ENCODE results near the gene TSC1.

Gene TSC1

DNA sequence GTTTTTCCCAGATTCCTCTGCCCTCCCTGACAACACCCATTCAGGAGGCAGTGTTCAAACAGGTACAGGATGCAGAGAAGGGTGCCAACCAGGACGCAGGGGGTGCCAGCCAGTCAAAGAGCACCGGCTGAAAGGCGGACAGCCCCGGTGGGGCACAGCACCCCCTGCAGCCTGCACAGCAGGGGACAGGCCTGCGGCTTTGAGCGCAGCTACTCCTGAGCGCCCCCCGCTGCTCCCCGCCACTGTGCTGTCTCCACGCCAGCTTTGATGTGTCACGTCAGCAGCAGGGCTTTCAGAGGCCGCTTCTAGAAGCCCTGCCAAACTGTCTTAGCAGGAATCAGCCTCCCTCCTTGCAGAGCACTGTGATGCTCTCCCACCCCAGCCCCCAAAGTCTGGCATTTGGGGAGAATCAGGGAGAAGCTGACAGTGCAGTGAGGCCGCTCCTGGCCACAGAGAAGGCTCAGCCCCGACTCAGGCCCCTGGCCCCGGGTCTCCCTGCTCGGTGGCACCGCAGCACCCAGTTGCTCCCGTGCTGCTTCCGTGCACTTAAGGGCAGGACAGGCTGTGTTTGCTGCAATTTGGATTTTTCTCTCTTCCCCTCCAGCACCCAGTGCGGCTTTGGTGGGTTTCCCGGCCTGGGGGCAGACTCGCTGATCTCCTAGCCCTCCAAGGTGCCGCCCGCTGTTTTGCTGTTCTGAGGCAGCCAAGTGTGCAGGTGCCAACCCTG is 86.6 kb downstream of the TSC1 start:
- DNase-seq = no peak

DNA sequence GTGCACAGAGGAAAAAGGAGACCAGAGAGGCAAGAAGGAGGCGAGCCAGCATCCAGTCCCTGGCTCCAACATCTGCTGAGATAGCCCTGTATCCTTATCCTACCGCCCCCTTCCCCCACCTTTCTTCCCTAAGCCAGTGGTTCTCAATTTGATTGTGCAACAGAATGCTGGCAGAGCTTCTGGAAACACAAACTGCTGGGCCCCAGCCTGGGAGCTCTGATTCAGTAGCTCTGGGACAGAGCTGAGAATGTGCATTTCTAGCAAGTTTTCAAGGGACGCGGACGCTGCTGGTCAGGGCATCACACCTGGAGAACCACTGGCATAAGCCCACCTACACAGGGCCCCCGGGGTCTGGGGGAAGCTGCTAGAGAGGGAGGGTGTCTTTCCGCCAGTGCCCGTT is 87.4 kb downstream of the TSC1 start:
- DNase-seq = no peak

DNA sequence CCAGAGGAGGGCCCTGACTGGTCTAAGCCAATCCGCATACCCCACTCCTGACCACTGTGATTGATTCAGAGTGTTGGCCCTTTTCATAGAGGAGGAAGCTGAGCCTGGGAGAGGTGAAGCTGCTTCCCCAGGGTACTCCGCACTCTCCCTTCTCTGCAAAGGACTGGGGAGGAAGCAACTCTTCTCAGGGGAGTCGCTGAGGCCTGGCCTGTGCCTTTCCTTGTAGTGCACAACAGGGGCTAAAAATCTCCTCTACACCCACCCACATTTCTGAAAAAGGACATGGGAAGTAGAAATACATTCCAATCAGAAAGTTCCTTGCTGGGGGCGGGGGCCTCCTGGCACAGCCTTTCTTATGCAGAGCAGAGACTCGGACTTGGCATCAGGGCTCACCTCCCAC is 88.5 kb downstream of the TSC1 start:
- no peak for DNase-seq

DNA sequence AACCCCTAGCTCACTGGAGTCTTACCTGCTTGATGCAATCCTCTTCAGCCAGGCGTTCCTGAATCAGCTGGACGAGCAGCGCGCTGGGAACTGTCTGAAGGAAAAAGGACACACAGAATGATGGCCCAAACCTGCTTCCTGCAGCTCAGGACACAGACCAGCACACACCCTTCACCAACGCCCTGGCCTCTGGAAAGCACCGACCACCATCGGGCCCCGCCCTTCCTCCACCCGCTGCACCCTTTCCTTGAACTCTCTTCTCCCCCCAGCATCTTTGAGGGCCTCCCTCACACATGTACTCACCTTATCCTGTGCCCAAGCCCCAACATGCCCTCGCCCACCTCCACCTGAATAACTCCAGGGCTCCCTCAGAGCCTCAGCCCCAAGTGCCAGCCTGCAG is 89.6 kb downstream of the TSC1 start:
- no peak for DNase-seq

DNA sequence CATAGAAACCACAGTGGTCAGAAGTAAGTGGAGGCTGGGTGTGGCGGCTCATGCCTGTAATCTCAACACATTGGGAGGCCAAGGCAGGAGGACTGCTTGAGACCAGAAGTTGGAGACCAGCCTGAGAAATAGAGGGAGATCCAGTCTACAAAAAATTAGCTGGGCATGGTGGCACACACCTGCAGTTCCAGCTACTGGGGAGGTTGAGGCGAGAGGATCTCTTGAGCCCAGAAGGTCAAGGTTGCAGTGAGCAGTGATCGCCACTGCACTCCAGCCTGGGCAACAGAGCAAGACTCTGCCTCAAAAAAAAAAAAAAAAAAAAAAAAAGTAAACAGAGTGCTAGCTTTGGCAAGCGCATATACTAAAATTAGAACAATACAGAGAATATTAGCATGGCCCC is 90.9 kb downstream of the TSC1 start:
- DNase-seq = no peak

DNA sequence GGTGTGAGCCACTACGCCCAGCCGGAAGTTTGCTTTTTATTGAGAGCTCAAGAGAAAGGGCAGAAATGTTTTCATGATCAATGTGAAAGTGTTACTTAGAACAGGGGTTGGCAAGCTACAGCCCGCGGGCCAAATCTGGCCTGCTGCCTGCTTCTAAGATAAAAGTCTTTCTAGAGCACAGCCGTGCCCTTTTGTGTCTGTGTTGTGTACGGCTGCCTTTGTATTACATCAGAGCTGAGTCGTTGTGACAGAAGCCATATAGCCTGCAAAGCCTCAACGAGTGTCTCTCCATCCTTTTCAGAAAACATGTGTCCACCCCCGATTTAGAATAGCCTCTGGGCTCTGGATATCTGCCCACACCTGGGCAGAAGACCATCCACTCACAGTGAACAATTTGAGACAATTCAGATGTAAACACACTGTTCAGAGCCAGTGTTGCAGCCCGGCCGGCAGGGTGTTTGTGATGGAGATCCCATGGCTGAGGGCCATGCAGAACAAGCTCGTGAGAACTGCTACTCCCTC is 95.2 kb downstream of the TSC1 start:
- no peak for DNase-seq

DNA sequence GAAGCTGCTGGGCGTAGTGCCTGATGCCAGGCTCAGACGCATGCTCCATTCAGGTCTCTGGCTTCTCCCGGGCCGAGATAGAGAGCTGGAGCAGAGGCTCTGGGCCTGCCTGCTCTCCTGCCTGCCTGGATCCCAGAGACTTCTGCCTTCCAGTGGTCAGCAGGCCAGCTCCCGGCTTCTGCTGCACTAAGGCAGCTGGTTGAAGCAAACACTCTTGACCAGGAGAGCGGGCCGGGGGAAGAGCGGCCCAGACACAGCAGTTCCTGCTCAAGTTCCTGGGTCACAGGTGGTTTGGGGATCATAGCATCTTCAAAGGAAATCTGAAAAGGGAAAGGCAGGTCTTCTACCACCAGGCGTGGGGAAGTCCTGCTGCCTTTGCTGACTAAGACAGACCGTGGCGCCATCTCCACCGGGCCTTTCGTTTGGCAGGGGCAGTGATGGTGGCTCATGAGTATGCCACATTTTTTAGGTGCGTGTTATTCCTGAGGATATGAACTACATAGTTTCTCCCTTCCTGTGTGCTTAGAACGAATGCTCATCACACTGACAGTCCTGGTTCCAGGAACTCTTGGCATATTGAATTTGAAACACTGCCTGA is 97.4 kb downstream of the TSC1 start:
- DNase-seq = no peak

DNA sequence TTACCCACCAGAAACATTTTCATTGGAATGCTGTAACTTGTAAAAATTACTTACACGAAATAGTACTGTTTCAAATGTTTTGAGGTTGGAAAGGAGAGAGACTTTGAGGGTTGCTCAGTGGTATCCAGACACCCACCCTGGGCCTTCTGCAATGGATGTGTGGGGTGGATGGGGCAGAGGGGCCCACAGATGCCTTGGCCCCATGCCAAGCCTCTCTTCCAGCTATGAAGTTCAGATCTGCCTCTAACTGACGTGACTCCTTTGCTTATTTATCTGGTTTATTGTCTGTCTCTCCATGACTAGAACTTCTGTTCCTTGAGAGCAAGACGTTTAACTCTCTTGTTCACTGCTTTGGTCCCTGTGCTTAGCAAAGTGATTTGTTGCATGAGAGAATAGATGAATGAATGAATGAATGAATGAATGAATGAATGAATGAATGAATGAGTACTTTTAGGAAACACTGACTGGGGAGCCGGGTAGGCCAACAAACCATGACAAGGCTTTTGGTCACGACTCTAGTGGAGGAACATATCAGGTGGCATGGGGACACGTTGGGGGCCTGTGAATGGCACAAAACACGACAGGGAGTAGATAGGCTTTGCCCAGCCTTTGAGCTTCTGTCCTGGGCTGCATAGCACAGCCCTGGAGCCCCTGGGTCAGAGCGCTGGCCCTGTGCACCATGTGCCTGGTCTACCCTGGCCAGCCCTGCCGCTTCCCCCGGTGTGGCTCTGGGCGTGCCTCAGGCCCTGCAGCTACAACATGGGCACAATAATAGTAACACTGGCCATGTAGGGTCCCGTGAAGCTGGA is 98.1 kb downstream of the TSC1 start:
- DNase-seq = no peak

DNA sequence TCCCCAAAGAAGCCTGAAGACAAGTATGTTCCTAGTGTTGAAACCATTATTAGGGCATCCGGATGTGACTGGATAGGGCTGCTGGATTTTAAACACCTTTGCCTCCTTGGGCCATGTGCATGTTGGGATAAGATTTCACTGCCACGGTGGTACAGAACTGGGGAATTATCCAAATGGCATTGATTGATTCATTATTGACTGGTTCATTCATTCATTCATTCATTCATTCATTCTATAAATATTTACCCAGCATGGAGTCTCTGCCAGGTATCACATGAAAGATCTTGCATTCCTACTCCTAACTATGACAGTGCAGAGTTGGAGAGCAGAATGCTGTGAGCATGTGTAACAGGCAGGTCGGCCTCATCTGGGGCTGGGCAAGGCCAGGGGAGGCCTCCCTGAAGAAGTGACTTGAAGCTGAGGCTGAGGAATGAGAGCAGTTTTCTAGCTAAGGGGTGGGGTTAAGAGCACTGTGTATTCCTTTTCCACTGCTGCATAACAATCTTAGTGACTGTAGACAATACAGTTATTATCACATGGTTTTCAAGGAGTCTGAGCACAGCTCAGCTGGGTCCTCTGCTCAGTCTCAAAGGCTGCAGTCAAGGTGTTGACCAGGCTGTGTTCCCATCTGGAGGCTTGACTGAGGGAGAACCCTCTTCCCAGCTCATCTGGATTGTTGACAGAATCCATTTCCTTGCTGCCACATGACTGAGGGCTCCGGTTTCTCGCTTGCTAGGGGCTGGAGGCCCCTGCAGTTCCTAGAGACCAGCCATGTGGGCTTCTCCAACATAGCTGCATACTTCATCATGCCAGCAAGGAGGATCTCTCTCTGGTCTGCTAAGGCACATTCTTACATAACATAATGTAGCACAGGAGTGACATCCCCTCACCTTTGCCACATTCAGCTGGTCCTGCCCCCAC is 102.0 kb downstream of the TSC1 start:
- DNase-seq = no peak

Data from activated CD4-positive, CD25-positive, alpha-beta regulatory T cell (primary cell).